ENCODE data around the gene CEND1. TPM values are rescaled to one million over a fixed set of nuclear protein-coding genes. Genes with fewer than 3 reads are reported as not detected.

CEND1 gene
- polyA plus RNA-seq, 1 donor (not counting 4 experiments of a cell fraction or from before 2014, with no cell fraction given): not detected

- H3K9me3 ChIP-seq (ENCODE audit: control insufficient read depth, low read depth, low read length): no peaks in the 10 kb centered on the region
- H3K4me1 ChIP-seq (ENCODE audit: control insufficient read depth, extremely low read depth, insufficient read depth, low read length): peaks cover 19% of the 10 kb centered on the region
- peaks cover 6% of the 10 kb centered on the region for H3K79me2 ChIP-seq (ENCODE audit: control insufficient read depth, insufficient read depth, low read length)
- no peak overlapping the region for H3K9ac ChIP-seq (ENCODE audit: control insufficient read depth, extremely low read depth, insufficient read depth, low read length)
- TF ChIP-seq CTCF (optimal IDR thresholded peaks at IDR 0.05 in 1 of 3, IDR thresholded peaks at IDR 0.05 in 1 of 3, conservative IDR thresholded peaks at IDR 0.05 in 1 of 3; ENCODE audit: extremely low read depth in 1 of 3, insufficient read depth in 2 of 3, low read length in 3 of 3) (no peak), EZH2 (IDR thresholded peaks at IDR 0.05; ENCODE audit: low read length) (no peak)
- no peak overlapping the region for H2AFZ ChIP-seq (ENCODE audit: control insufficient read depth, low read length)
- H3K27me3 ChIP-seq (ENCODE audit: control insufficient read depth, extremely low read depth, insufficient read depth, low read length): no peaks in the 10 kb centered on the region
- dilution Hi-C loops (cut with MboI; ENCODE audit: extremely low pct_ligation_motif_present, low sequenced_read_pairs): no loop called here
- H3K27ac ChIP-seq (ENCODE audit: control insufficient read depth, insufficient read depth, low read length): no peak overlapping the region
- H3K9me1 ChIP-seq (ENCODE audit: control insufficient read depth, extremely low read depth, insufficient read depth, low read length): peaks cover 3% of the 10 kb centered on the region
- peaks cover 39 to 44% of the 10 kb centered on the region in 2 experiments for H3K36me3 ChIP-seq (ENCODE audit: control insufficient read depth in 2 of 2, extremely low read depth in 1 of 2, insufficient read depth in 2 of 2, low read length in 2 of 2)
- H3K4me2 ChIP-seq (ENCODE audit: control insufficient read depth, extremely low read depth, insufficient read depth, low read depth, low read length): no peak overlapping the region
- H3K4me3 ChIP-seq (ENCODE audit: control insufficient read depth in 2 of 3, extremely low read depth in 1 of 3, insufficient read depth in 2 of 3, low read depth in 1 of 3, low read length in 3 of 3): no peak overlapping the region
- H4K20me1 ChIP-seq (ENCODE audit: control insufficient read depth, extremely low read depth, insufficient read depth, low read length): peaks cover 15% of the 10 kb centered on the region
- FAIRE-seq (no peak), DNase-seq (ENCODE audit: low read depth, low spot score) (no peak)
Measured at GRCh38 chr11:765802-766091, 24.1 kb downstream of the CEND1 start.

GRCh38 chr11:765025-765801 is 24.7 kb downstream of the CEND1 start:
- H3K4me2 ChIP-seq (ENCODE audit: control insufficient read depth, extremely low read depth, insufficient read depth, low read depth, low read length): no peak overlapping the region
- TF ChIP-seq CTCF (optimal IDR thresholded peaks at IDR 0.05 in 1 of 3, IDR thresholded peaks at IDR 0.05 in 1 of 3, conservative IDR thresholded peaks at IDR 0.05 in 1 of 3; ENCODE audit: extremely low read depth in 1 of 3, insufficient read depth in 2 of 3, low read length in 3 of 3) (peak; percentile 48 to 79 (median 60)), EZH2 (IDR thresholded peaks at IDR 0.05; ENCODE audit: low read length) (no peak)
- DNase-seq (ENCODE audit: low read depth, low spot score) (no peak), FAIRE-seq (no peak)
- no peak overlapping the region for H3K27ac ChIP-seq (ENCODE audit: control insufficient read depth, insufficient read depth, low read length)
- dilution Hi-C loops (cut with MboI; ENCODE audit: extremely low pct_ligation_motif_present, low sequenced_read_pairs): no loop called here
- peaks cover 35 to 41% of the 10 kb centered on the region in 2 experiments for H3K36me3 ChIP-seq (ENCODE audit: control insufficient read depth in 2 of 2, extremely low read depth in 1 of 2, insufficient read depth in 2 of 2, low read length in 2 of 2)
- H3K9me1 ChIP-seq (ENCODE audit: control insufficient read depth, extremely low read depth, insufficient read depth, low read length): peaks cover 3% of the 10 kb centered on the region
- H3K27me3 ChIP-seq (ENCODE audit: control insufficient read depth, extremely low read depth, insufficient read depth, low read length): no peaks in the 10 kb centered on the region
- no peak overlapping the region for H3K9ac ChIP-seq (ENCODE audit: control insufficient read depth, extremely low read depth, insufficient read depth, low read length)
- peaks cover 11% of the 10 kb centered on the region for H4K20me1 ChIP-seq (ENCODE audit: control insufficient read depth, extremely low read depth, insufficient read depth, low read length)
- no peak overlapping the region for H3K4me3 ChIP-seq (ENCODE audit: control insufficient read depth in 2 of 3, extremely low read depth in 1 of 3, insufficient read depth in 2 of 3, low read depth in 1 of 3, low read length in 3 of 3)
- no peaks in the 10 kb centered on the region for H3K9me3 ChIP-seq (ENCODE audit: control insufficient read depth, low read depth, low read length)
- H2AFZ ChIP-seq (ENCODE audit: control insufficient read depth, low read length): no peak overlapping the region
- H3K79me2 ChIP-seq (ENCODE audit: control insufficient read depth, insufficient read depth, low read length): peaks cover 2% of the 10 kb centered on the region
- H3K4me1 ChIP-seq (ENCODE audit: control insufficient read depth, extremely low read depth, insufficient read depth, low read length): peaks cover 19% of the 10 kb centered on the region

Measured in keratinocyte (primary cell).